Neural cell (in vitro differentiated cells): ENCODE results near the gene ANKDD1B. TPM values are rescaled to one million over a fixed set of nuclear protein-coding genes. Genes with fewer than 3 reads are reported as not detected.

Source experiments
- H2AFZ ChIP-seq: fragments of 200-600, 300-800 bp; sonication (generic), shearing (Covaris generic); 2 replicates; pipeline ENCODE4 v1.6.0; 2014; ENCODE audit warnings: low read depth, mild to moderate bottlenecking, antibody characterized with exemption, low read length, moderate library complexity
- H3F3A ChIP-seq: fragments of 200-600 bp; shearing (Covaris generic); 2 replicates; pipeline ENCODE4 v1.6.1; 2016; ENCODE audit warnings: mild to moderate bottlenecking, moderate library complexity, mixed read lengths, antibody characterized with exemption, low read length; ENCODE audit not compliant: insufficient read depth, poor library complexity, severe bottlenecking
- H3K27ac ChIP-seq: fragments of 200-600, 300-800 bp; sonication (generic), shearing (Covaris generic); 2 replicates; pipeline ENCODE4 v1.5.1; 2014; ENCODE audit warnings: mild to moderate bottlenecking, low read length, moderate library complexity
- H3K27me3 ChIP-seq: fragments of 300-800, 200-600 bp; sonication (generic), shearing (Covaris generic); 2 replicates; pipeline ENCODE4 v1.6.0; 2014; ENCODE audit warnings: mild to moderate bottlenecking, low read depth, low read length, moderate library complexity; ENCODE audit not compliant: insufficient read depth
- H3K36me3 ChIP-seq: fragments of 300-800, 200-600 bp; sonication (generic), shearing (Covaris generic); 2 replicates; pipeline ENCODE4 v1.5.1; 2014; ENCODE audit warnings: mild to moderate bottlenecking, antibody characterized with exemption, low read length, moderate library complexity; ENCODE audit not compliant: insufficient read depth
- H3K4me2 ChIP-seq: fragments of 300-800, 200-600 bp; sonication (generic), shearing (Covaris generic); 2 replicates; pipeline ENCODE4 v1.6.0; 2014; ENCODE audit warnings: mild to moderate bottlenecking, low read length
- H3K4me3 ChIP-seq: fragments of 300-800, 200-600 bp; sonication (generic), shearing (Covaris generic); 2 replicates; pipeline ENCODE4 v1.5.1; 2014; ENCODE audit warnings: mild to moderate bottlenecking, low read length, moderate library complexity
- H3K79me2 ChIP-seq: fragments of 200-600 bp; shearing (Covaris generic); replicated peaks from 2 replicates; pipeline ENCODE4 v1.6.0; 2014; ENCODE audit warnings: mild to moderate bottlenecking, low read length, moderate library complexity; ENCODE audit not compliant: insufficient read depth
- H3K9ac ChIP-seq: fragments of 300-800, 200-600 bp; sonication (generic), shearing (Covaris generic); 2 replicates; pipeline ENCODE4 v1.6.1; 2016; ENCODE audit warnings: mild to moderate bottlenecking, low read length, mixed read lengths
- H3K9me2 ChIP-seq: fragments of 200-600 bp; shearing (Covaris generic); 2 replicates; pipeline ENCODE4 v1.6.1; 2016; ENCODE audit warnings: mild to moderate bottlenecking, low read length, mixed read lengths; ENCODE audit not compliant: insufficient read depth
- H3K9me3 ChIP-seq: fragments of 200-600, 300-800 bp; sonication (generic), shearing (Covaris generic); 2 replicates; pipeline ENCODE4 v1.6.1; 2016; ENCODE audit warnings: mild to moderate bottlenecking, mixed run types, low read length, moderate library complexity, mixed read lengths
- H4K20me1 ChIP-seq: fragments of 200-600 bp; shearing (Covaris generic); 2 replicates; pipeline ENCODE4 v1.6.1; 2016; ENCODE audit warnings: mild to moderate bottlenecking, mixed run types; ENCODE audit not compliant: insufficient read depth
- CTCF ChIP-seq: fragments of 450-650 bp; IDR thresholded peaks from 2 replicates; pipeline ENCODE4 v1.5.1; 2014; ENCODE audit warnings: antibody characterized with exemption, mild to moderate bottlenecking, moderate library complexity; ENCODE audit not compliant: poor library complexity, severe bottlenecking
- EP300 ChIP-seq: fragments of 450-650 bp; conservative IDR thresholded peaks from 2 replicates; pipeline ENCODE4 v1.6.1; 2014; ENCODE audit warnings: antibody characterized with exemption, mild to moderate bottlenecking, moderate library complexity; ENCODE audit not compliant: poor library complexity, severe bottlenecking
- EZH2 ChIP-seq: fragments of 200-600, 300-800 bp; shearing (Covaris generic), sonication (generic); IDR thresholded peaks from 2 replicates; pipeline ENCODE4 v1.6.1; 2014; ENCODE audit warnings: antibody characterized with exemption, low read length, borderline replicate concordance, mild to moderate bottlenecking; ENCODE audit not compliant: insufficient read depth, poor library complexity, severe bottlenecking
- MXI1 ChIP-seq: fragments of 450-650 bp; conservative IDR thresholded peaks from 2 replicates; pipeline ENCODE4 v1.6.1; 2014; ENCODE audit warnings: antibody characterized with exemption, mild to moderate bottlenecking; ENCODE audit not compliant: poor library complexity, severe bottlenecking
- POLR2AphosphoS5 ChIP-seq: IDR thresholded peaks from 2 replicates; pipeline ENCODE4 v1.6.1; 2012
- RAD21 ChIP-seq: fragments of 450-650 bp; conservative IDR thresholded peaks from 2 replicates; pipeline ENCODE4 v1.6.1; 2014; ENCODE audit warnings: antibody characterized with exemption, mild to moderate bottlenecking, moderate library complexity
- REST ChIP-seq: IDR thresholded peaks from 2 replicates; pipeline ENCODE4 v1.6.1; 2012; ENCODE audit warnings: borderline replicate concordance
- SMC3 ChIP-seq: fragments of 450-650 bp; conservative IDR thresholded peaks from 2 replicates; pipeline ENCODE4 v1.6.1; 2014; ENCODE audit warnings: antibody characterized with exemption, mild to moderate bottlenecking, moderate library complexity; ENCODE audit not compliant: poor library complexity
- TAF1 ChIP-seq: IDR thresholded peaks from 2 replicates; pipeline ENCODE4 v1.6.1; 2012; ENCODE audit warnings: low read depth
- polyA plus RNA-seq: library from polyadenylated mRNA; depleted of rRNA; stranded (reverse); fragments of >200 nt; gene quantifications from 2 replicates; pipeline ENCODE4 v1.2.3, GENCODE V29; 2014

ANKDD1B gene
- polyA plus RNA-seq, 1 donor from 2014 or later = 0.37 TPM

DNA sequence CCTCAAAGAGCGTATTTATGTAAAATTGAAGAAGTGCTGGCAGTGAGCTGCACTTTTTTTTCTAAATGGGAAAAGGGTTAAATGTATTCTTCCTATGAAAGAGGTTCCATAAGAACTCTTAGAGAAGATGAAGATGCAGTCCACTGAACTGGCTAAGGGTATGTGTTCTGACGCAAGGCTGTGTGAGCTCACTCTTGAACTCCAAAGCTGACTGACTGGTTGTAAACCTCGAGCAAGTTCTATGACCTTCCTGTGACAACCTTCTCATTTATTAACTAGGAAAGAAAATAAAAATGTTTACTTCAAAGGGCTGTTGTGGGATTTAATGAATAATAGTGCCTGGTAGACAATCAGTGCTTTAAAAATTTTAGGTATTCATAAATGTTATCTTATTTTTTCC, 59.3 kb downstream of the ANKDD1B start:
- H3K9me2 ChIP-seq = no peaks in the 10 kb centered on the region
- no peaks in the 10 kb centered on the region for H3K9me3 ChIP-seq
- H3K36me3 ChIP-seq = no peaks in the 10 kb centered on the region
- H3F3A ChIP-seq = no peaks in the 10 kb centered on the region
- H3K27me3 ChIP-seq = no peaks in the 10 kb centered on the region
- H2AFZ ChIP-seq = no peak overlapping the region
- no peaks in the 10 kb centered on the region for H3K79me2 ChIP-seq
- H3K9ac ChIP-seq = no peak overlapping the region
- no peak overlapping the region for H3K4me2 ChIP-seq
- H3K27ac ChIP-seq = no peak overlapping the region
- H3K4me3 ChIP-seq = no peak overlapping the region
- TF ChIP-seq CTCF (no peak), SMC3 (no peak), MXI1 (no peak), POLR2AphosphoS5 (no peak), EZH2 (no peak), TAF1 (no peak), RAD21 (no peak), REST (no peak), EP300 (no peak)
- no peaks in the 10 kb centered on the region for H4K20me1 ChIP-seq

GRCh38 chr5:75671506-75671905, 60.3 kb downstream of the ANKDD1B start:
- Histone ChIP-seq H3K4me3 (no peak overlapping the region), H3K79me2 (no peaks in the 10 kb centered on the region), H3K9ac (no peak overlapping the region), H2AFZ (no peak overlapping the region), H3K4me2 (no peak overlapping the region), H3K27ac (no peak overlapping the region), H3K9me3 (no peaks in the 10 kb centered on the region), H3K36me3 (no peaks in the 10 kb centered on the region), H3K27me3 (no peaks in the 10 kb centered on the region), H3K9me2 (no peaks in the 10 kb centered on the region), H4K20me1 (no peaks in the 10 kb centered on the region), H3F3A (no peaks in the 10 kb centered on the region)
- TF ChIP-seq RAD21 = no peak
- no peak for TF ChIP-seq TAF1
- no peak for TF ChIP-seq CTCF
- TF ChIP-seq REST = no peak
- no peak for TF ChIP-seq EP300
- no peak for TF ChIP-seq POLR2AphosphoS5
- TF ChIP-seq SMC3 = no peak
- TF ChIP-seq EZH2 = no peak
